ENCODE measurements around the gene FAM193A. TPM values are rescaled to one million over a fixed set of nuclear protein-coding genes. Genes with fewer than 3 reads are reported as not detected.
"Not testable (repeated sequence)": the region's sequence is repeated elsewhere in the genome, so short reads cannot be mapped to it uniquely, and the experiment has no call there.

FAM193A gene
- total RNA-seq, 1 donor from 2014 or later = 28.9 TPM

DNA sequence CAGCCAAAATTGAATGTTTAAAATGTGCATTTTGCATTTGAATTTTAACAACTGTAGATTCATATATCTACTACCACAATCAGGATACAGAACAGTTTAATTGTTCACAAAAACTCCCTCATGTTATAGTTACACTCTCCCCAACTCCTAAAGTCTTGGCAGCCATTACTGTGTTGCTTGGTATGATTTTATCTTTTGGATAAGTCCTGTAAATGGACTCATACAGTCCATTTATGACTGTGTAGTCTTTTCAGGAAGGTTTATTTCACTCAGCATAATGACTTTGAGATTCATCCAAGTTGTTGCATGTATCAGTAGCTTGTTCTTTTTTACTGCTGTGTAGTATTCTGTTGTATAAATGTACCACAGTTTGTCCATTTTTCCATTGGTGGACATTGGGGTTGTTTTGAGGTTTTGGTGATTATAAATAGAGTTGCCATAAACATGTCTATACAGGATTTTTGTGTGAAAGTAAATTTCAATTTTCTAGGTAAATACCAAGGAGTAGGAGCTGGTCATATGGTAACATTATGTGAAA, 9.9 kb downstream of the FAM193A start:
- Histone ChIP-seq H3K36me3 (no peaks in the 10 kb centered on the region), H3K4me3 (no peak overlapping the region), H3K9me3 (no peaks in the 10 kb centered on the region), H3K27ac (no peak overlapping the region), H3K27me3 (no peaks in the 10 kb centered on the region), H3K4me1 (no peaks in the 10 kb centered on the region)
- ATAC-seq (no peak), DNase-seq (no peak)
- TF ChIP-seq, protein P1, sequence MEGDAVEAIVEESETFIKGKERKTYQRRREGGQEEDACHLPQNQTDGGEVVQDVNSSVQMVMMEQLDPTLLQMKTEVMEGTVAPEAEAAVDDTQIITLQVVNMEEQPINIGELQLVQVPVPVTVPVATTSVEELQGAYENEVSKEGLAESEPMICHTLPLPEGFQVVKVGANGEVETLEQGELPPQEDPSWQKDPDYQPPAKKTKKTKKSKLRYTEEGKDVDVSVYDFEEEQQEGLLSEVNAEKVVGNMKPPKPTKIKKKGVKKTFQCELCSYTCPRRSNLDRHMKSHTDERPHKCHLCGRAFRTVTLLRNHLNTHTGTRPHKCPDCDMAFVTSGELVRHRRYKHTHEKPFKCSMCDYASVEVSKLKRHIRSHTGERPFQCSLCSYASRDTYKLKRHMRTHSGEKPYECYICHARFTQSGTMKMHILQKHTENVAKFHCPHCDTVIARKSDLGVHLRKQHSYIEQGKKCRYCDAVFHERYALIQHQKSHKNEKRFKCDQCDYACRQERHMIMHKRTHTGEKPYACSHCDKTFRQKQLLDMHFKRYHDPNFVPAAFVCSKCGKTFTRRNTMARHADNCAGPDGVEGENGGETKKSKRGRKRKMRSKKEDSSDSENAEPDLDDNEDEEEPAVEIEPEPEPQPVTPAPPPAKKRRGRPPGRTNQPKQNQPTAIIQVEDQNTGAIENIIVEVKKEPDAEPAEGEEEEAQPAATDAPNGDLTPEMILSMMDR (IDR thresholded peaks at IDR 0.05) = no peak
- intact Hi-C loops (cut with DNase I) = no loop called here

DNA sequence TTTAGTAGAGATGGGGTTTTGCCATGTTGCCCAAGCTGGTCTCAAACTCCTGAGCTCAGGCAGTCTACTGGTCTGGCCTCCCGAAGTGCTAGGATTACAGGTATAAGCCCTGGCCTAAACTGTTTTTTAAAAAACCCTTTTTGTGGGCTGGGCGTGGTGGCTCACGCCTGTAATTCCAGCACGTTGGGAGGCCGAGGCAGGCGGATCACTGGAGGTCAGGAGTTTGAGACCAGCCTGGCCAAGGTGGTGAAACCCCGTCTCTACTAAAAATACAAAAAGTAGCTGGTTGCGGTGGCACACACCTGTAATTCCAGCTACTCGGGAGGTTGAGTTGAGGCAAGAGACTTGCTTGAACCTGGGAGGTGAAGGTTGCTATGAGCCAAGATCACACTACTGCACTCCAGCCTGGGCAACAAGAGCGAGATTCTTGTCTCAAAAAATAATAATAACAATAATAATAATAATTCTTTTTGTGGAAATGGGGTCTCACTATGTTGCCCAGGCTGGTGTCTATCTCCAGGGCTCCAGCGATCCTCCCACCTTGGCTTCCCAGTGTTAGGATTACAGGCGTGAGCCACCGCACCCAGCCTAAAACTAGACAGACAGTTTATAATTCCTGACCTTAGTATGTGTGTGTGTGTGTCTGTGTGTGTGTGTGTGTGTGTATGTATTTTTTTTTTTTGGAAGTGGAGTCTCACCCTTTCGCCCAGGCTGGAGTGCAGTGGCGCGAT, 10.7 kb downstream of the FAM193A start:
- H3K4me1 ChIP-seq; H3K4me3 ChIP-seq; H3K27me3 ChIP-seq; ATAC-seq; DNase-seq; H3K36me3 ChIP-seq; H3K27ac ChIP-seq; intact Hi-C loops (cut with DNase I); H3K9me3 ChIP-seq: not testable (repeated sequence)

DNA sequence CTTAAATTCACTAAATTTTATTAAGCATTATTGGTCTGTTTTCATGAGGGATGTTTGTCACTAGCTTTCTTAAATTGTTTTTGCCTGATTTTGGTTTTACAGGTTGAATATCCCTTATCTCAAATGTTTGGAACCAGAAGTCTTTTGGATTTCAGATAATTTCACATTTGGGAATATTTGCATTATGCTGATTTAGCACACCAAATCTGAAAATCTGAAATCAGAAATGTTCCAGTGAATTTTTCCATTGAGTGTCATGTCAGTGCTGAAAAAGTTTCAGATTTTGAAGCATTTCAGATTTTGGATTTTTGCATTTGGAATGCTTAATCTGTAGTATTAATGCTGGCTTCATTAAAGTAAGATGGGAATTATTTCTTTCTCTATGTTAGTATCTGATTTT, 14.7 kb downstream of the FAM193A start:
- TF ChIP-seq, protein P1 (IDR thresholded peaks at IDR 0.05) = no peak
- no peak for ATAC-seq
- H3K4me1 ChIP-seq = no peaks in the 10 kb centered on the region
- no peak overlapping the region for H3K4me3 ChIP-seq
- H3K9me3 ChIP-seq = no peaks in the 10 kb centered on the region
- no peaks in the 10 kb centered on the region for H3K27me3 ChIP-seq
- intact Hi-C loops (cut with DNase I) = no loop called here
- no peaks in the 10 kb centered on the region for H3K36me3 ChIP-seq
- no peak overlapping the region for H3K27ac ChIP-seq
- DNase-seq = no peak

DNA sequence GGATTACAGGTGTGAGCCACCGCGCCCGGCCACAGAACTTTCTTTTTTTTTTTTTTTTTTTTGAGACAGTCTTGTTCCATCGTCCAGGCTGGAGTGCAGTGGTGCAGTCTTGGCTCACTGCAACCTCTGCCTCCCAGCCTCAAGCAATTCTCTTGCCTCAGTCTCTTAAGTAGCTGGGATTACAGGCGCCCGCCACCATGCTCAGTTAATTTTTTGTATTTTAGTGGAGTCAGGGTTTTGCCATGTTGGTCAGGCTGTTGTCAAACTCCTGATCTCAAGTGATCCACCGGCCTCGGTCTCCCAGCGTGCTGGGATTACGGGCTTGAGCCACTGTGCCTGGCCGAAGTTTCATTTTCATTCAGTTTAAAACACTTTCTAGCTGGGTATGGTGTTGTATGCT, 16.4 kb downstream of the FAM193A start:
- TF ChIP-seq, protein P1 (IDR thresholded peaks at IDR 0.05) = no peak
- intact Hi-C loops (cut with DNase I) = no loop called here
- Histone ChIP-seq H3K4me1 (no peaks in the 10 kb centered on the region), H3K36me3 (no peaks in the 10 kb centered on the region), H3K27me3 (no peaks in the 10 kb centered on the region), H3K27ac (no peak overlapping the region), H3K4me3 (no peak overlapping the region), H3K9me3 (no peaks in the 10 kb centered on the region)
- ATAC-seq (no peak), DNase-seq (peak; percentile 27)

DNA sequence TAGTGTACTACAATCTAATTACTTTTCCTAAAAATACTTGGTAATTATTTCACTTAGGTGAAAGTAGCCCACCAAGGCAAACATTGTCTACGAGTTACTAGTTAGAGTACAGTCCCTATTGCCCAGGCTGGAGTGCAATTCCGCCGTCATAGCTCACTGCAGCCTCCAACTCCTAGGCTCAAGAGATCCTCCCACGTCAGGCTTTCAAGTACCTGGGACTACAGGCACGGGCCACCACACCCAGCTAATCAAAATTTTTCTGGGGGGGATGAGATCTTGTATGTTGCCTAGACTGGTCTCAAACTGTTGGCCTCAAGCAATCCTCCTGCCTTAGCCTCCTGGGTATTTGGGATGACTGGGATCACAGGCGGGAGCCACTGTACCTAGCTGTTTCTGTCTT, 21.9 kb downstream of the FAM193A start:
- Histone ChIP-seq H3K4me3 (no peak overlapping the region), H3K27me3 (no peaks in the 10 kb centered on the region), H3K36me3 (no peaks in the 10 kb centered on the region), H3K9me3 (no peaks in the 10 kb centered on the region), H3K27ac (no peak overlapping the region), H3K4me1 (peaks cover 3% of the 10 kb centered on the region)
- ATAC-seq (no peak), DNase-seq (no peak)
- TF ChIP-seq, protein P1 (IDR thresholded peaks at IDR 0.05) = no peak
- intact Hi-C loops (cut with DNase I) = no loop called here

DNA sequence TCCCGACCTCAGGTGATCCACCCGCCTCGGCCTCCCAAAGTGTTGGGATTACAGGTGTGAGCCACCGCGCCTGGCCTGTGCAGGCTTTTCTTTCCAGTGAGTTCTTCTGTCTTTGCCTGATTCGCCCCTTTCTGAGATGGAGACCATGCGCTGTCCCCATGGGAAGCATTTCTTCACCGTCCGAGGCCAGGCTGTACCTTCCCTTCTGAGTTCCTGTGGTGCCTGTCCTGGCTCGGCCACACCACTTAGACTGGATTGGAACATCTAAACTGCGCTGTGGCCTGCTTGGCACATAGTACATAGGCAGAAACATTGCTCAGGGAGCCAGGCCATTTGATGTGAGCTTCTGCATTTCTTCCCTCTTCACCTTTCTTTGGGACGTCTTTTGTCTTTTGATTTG, 23.7 kb downstream of the FAM193A start:
- no peaks in the 10 kb centered on the region for H3K9me3 ChIP-seq
- H3K27me3 ChIP-seq = no peaks in the 10 kb centered on the region
- no peak overlapping the region for H3K4me3 ChIP-seq
- intact Hi-C loops (cut with DNase I) = no loop called here
- no peaks in the 10 kb centered on the region for H3K36me3 ChIP-seq
- ATAC-seq = no peak
- H3K27ac ChIP-seq = no peak overlapping the region
- no peak for DNase-seq
- TF ChIP-seq, protein P1 (IDR thresholded peaks at IDR 0.05) = no peak
- H3K4me1 ChIP-seq = peaks cover 3% of the 10 kb centered on the region

Measured in upper lobe of right lung (tissue), 1 donor.